ENCODE measurements around the gene ARFGAP2.

ARFGAP2 gene

DNA sequence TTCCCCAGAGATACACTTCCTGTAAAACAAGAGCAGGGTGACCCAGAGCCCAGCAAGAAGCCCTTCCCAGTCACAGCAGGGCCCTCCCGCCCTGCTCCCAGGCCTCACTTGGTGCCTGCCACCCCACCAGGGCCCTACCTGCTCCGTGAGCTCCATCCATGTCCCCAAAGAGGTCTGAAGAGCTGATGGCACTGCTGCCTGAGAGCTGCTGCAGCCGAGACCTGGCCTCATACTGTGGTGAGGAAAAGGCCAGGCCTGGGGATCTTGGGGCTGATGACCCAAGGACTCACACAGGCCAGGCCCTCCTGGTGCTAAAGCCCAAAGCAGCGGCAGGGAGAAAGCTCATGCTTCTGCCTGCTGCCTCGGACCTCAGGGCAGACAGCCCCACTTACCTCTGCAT lies 10.3 kb downstream of the ARFGAP2 start:
- no peak for DNase-seq

GRCh38 chr11:47165253-47165840 lies 11.3 kb downstream of the ARFGAP2 start:
- no peak for DNase-seq

DNA sequence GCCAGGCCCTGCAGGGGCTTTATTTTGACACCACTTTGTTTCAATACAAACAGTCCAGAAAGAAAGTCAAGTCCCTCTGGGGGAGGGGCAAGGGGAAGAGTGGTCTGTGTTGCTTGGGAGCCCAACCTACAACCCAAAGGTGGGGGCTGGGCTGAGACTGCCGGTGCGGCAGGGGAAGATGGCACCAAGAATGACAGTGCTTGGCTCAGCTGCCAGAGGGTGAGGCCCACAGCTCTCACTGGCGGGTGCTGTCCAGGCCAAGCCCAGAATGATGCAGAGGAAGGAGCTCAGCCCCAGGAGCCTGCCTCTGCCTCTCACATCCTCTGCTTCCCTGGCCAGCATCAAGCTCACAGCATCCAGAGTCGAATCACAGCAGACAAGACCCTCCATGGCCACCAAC lies 12.4 kb downstream of the ARFGAP2 start:
- no peak for DNase-seq

- DNase-seq = no peak
These were observed 12.8 kb downstream of the ARFGAP2 start for GRCh38 chr11:47163898-47164297.

DNA sequence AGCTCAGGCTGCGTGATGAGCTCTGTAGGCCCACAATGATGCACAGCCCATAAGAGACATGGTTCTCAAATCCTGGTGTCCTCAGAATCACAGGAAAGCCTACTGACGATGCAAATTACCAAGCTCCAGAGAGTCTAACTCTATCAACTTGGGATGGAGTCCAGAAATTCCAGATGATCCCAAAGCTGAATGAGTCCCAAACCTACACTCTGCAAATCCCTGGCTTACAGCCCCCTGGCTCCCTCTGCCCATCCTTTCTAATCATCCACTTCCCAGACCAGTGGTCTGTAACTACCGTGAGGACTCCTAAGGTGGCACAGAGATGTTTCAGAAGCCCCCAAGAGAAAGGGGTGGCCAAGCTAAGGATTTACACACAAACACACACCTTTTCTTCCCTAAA lies 13.5 kb downstream of the ARFGAP2 start:
- DNase-seq = no peak

DNA sequence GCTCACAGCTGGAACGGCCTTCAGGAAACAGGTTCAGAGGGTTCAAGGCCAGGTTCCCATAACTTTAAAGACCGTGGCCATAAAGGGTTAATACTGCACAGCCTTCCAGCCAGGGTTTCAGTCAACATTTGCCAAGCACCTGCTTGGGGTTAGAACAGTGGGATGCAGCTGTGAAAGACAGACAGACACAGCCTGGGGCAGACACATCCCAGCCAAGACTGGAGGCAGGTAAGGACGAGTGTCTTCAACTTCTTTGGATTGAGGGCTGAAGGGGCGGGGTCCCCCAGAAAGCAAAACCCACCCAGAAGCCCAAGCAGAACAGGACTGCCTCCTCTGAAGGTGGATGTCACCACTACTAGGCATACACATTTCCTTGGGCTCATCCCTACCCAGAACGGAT lies 14.3 kb downstream of the ARFGAP2 start:
- DNase-seq = no peak

DNA sequence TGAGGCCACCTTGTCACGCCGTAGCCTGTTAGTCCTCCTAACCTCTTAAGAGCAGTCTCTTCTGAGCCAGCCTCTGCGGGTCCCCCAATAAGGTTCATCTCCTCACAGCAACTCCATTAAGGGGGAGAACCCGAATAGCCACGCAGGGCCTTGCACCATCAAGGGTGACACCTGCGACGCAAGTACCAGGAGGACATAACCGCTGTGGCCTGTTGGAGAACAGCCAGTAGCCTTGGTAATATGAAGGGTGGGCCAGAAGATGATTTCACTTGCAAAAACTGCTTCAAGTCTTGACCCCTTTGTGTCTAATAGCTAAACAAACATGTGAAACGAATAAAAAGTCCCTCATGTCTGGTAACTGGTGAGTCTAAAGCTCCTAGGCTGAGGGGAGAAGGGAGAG lies 14.8 kb downstream of the ARFGAP2 start:
- DNase-seq = no peak

DNA sequence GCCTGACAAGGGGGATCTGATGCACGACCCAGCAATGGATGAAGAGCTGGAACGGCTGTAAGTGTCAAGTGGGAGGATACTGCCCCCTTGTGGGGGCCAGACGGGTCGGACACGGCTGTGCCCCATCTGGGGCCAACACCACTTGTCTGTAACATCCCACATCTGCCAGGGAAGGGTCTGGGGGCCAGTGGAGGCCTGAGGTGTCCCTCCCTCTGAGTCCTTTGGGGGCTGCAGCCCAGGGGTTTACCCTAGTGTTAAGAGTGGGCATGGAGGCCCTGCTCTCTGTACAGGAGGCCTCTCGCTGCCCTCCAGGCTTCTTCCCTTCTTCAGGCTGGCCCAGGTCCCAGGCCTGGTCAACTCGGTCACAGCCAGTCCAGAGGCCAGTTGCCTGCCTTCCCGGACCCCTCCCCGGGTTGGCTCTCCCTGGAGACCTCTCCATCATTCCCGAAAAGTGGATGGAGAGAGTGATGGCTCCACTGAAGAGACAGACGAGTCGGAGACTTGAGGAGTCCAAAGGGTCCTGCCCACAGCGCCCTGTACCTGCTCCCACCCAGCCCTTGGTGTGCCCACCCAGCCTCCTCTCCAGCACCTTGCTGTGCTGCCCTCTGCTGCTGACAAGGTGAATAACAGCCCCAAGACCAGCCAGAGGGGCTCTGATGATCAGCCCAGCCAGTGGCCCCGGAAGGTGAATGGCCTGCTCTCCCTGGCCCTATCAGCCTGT lies 15.4 kb downstream of the ARFGAP2 start:
- DNase-seq = peak; percentile 78

- no peak for DNase-seq
These were observed 15.9 kb downstream of the ARFGAP2 start for GRCh38 chr11:47160753-47161133.

DNA sequence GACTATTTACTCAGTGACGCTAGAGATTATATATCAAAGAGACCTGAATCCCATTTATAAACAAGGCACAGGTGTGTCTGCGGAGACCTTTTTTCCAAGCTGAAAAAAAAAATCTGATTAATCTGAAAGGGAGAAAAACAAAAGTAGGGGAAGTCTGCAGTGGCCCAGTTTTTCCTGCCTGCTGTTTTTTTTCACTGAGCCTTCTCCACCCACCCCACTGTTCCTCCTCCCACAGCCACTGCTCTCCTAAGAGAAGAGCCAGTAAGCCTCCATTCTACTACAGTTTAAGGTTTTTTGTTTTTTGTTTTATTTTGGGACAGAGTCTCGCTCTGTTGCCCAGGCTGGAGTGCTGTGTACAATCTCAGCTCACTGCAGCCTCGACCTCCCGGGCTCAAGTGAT lies 18.4 kb downstream of the ARFGAP2 start:
- DNase-seq = no peak

GRCh38 chr11:47157805-47158204 lies 18.9 kb downstream of the ARFGAP2 start:
- no peak for DNase-seq

- no peak for DNase-seq
These were observed 19.7 kb downstream of the ARFGAP2 start for GRCh38 chr11:47156951-47157350.

- DNase-seq = no peak
These were observed 20.3 kb downstream of the ARFGAP2 start for GRCh38 chr11:47156333-47156732.

GRCh38 chr11:47155879-47156278 lies 20.8 kb downstream of the ARFGAP2 start:
- DNase-seq = no peak

GRCh38 chr11:47154616-47155570 lies 21.8 kb downstream of the ARFGAP2 start:
- DNase-seq = no peak

GRCh38 chr11:47152953-47153950 lies 23.4 kb downstream of the ARFGAP2 start:
- peak; percentile 91 for DNase-seq

DNA sequence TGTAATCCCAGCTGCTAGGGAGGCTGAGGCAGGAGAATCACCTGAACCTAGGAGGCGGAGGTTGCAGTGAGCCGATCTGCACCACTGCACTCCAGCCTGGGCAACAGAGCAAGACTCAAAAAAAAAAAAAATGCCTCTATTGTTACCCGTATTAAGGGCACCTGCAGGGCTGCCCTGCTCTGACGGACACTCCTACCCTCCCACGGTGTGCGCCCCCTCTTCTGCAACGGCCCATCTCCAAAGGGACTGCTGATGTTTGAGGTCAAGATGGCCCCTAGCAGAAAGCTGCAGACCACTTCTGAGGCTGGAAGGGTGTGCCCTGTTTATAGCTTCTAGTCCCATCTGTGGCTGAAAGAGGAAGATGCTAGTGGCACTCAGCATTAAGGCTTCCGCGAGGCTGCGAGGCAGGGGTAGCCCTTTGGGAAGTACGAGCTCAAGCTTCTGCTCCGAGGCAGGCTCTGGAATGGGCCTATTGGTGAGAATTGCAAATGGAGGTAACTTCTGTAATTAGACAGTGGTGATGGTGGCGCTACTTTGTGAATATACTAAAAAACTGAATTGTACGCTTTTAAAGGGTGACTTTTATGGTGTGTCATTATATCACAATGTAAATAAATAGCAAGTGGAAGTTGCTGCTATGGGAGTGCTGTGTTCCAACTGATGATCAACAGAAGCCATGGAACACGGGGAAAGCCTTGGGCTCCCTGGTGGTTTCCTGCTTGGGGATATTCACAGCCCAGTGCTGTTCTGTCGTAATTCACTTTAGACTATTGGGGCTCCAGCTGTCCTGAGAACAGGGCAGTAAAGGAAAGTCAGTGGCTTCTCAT lies 24.3 kb downstream of the ARFGAP2 start:
- no peak for DNase-seq

- no peak for DNase-seq
These were observed 26.9 kb downstream of the ARFGAP2 start for GRCh38 chr11:47149782-47150181.

GRCh38 chr11:47148903-47149531 lies 27.7 kb downstream of the ARFGAP2 start:
- DNase-seq = peak; percentile 61

- no peak for DNase-seq
These were observed 28.4 kb downstream of the ARFGAP2 start for GRCh38 chr11:47148270-47148669.

DNA sequence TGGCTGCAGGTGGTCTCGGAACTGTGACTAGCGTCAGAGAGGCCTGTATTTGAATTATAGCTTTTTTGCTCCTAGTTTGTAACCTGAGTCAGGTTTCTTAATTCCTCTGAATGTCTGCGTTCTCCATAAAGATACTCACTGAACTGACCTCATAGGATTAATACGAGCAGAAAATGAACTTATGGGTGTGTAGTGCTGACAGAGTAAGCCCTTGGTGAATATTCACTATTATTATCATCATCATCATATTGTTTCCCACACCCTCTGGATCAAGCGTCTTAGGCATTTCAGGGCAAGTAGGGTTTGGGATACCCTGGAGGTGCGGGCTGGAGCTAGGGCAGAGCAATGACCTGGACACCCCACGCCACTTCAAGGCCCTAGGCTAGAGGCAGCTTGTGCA lies 29.0 kb downstream of the ARFGAP2 start:
- DNase-seq = no peak
